ENCODE measurements around the gene TSPAN5. TPM values are rescaled to one million over a fixed set of nuclear protein-coding genes. Genes with fewer than 3 reads are reported as not detected.

TSPAN5 gene
- total and polyA plus RNA-seq, 2 of the 4 experiments (the other 2 are of a cell fraction), result 64.8 to 79.6 TPM

DNA sequence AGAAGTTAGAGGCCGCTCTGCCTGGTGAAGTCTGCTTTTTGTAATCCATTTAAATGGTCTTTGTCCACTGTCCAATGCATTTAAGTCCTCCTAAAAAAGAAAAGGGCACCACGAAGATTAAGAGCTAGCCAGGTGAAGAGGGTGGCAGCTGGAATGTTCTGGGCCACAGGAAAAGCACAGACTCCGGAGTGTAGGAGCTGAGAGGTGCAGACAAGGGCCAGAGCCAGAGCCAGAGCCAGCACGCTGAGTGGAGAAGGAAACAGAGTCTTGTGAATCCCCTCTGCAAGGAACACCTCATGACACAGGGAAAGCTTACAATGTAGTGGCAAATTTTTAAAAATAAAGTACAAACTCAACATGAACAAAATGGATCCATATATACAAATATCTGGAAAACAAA, 83.6 kb downstream of the TSPAN5 start:
- Histone ChIP-seq H3K56ac (ENCODE audit: extremely low read depth, insufficient read depth, low read length) (no peak overlapping the region; the same call in 1 of the 2 replicates), H2AK9ac (replicated peaks; ENCODE audit: low read depth, low read length, poor library complexity) (no peak overlapping the region), H2BK120ac (ENCODE audit: low read depth, low read length) (no peak overlapping the region), H4K20me1 (ENCODE audit: insufficient read depth, low read length) (no peaks in the 10 kb centered on the region; the same call in 1 of the 2 replicates), H4K91ac (ENCODE audit: insufficient read depth, low read depth, low read length) (no peak overlapping the region), H2BK5ac (ENCODE audit: low read depth, low read length, poor library complexity, severe bottlenecking) (no peak overlapping the region), H3K4ac (ENCODE audit: low read depth, low read length) (no peak overlapping the region), H3K4me3 (ENCODE audit: insufficient read depth, low read depth, low read length) (no peak overlapping the region), H3K27ac (ENCODE audit: insufficient read depth, low read length) (no peak overlapping the region), H3K18ac (ENCODE audit: low read depth, low read length) (no peak overlapping the region), H2AK5ac (ENCODE audit: low read depth, low read length) (no peak overlapping the region), H3K14ac (replicated peaks; ENCODE audit: low read depth, low read length) (no peak overlapping the region), H2BK15ac (ENCODE audit: low read depth, low read length) (no peak overlapping the region), H3K4me2 (ENCODE audit: low read depth, low read length) (no peak overlapping the region), H3K27me3 (ENCODE audit: control insufficient read depth, insufficient read depth, low read length) (no peaks in the 10 kb centered on the region), H3K23ac (ENCODE audit: low read depth, low read length) (no peak overlapping the region), H4K8ac (ENCODE audit: low read depth in 2 of 2, low read length in 2 of 2) (no peak overlapping the region), H4K5ac (ENCODE audit: low read depth, low read length) (no peak overlapping the region), H3K9me3 (ENCODE audit: control insufficient read depth, insufficient read depth, low read length) (no peaks in the 10 kb centered on the region), H2AFZ (replicated peaks; ENCODE audit: low read length, poor library complexity) (no peak overlapping the region), H3K36me3 (ENCODE audit: control insufficient read depth, insufficient read depth, low read length) (peaks cover 6% of the 10 kb centered on the region; the same call in 1 of the 2 replicates), H3K9ac (ENCODE audit: low read depth, low read length) (no peak overlapping the region), H3K9me1 (ENCODE audit: insufficient read depth, low read length) (peaks cover 2% of the 10 kb centered on the region), H3K79me1 (ENCODE audit: low read depth in 1 of 2, low read length in 2 of 2) (peaks cover 33 to 56% of the 10 kb centered on the region in 2 experiments; a peak in 3 of 4 replicates), H3K4me1 (ENCODE audit: control insufficient read depth, insufficient read depth, low read length) (no peaks in the 10 kb centered on the region), H2BK20ac (ENCODE audit: low read depth, low read length) (no peak overlapping the region)
- no TSS peak for BruUV-seq (replicated peaks)
- dilution Hi-C loops (cut with HindIII; ENCODE audit: low sequenced_read_pairs, unreplicated experiment) (no loop called here), in situ Hi-C loops (cut with MboI; ENCODE audit: low sequenced_read_pairs) (no loop called here), intact Hi-C loops (cut with micrococcal nuclease) (no loop called here)
- 100% methylated on average over 1 of the region's 4 CpGs; no CpG with 5 or more reads in 1 of the 2 experiments for WGBS, 2 experiments (ENCODE audit: extremely low coverage in 2 of 2, insufficient read length in 1 of 2)
- POLR2A ChIA-PET (ENCODE audit: unreplicated experiment), result no interaction called here
- ATAC-seq (ENCODE audit: low read depth) (no peak), DNase-seq (no peak)
- CTCF ChIA-PET, result no interaction called here
- TF ChIP-seq, protein P1, sequence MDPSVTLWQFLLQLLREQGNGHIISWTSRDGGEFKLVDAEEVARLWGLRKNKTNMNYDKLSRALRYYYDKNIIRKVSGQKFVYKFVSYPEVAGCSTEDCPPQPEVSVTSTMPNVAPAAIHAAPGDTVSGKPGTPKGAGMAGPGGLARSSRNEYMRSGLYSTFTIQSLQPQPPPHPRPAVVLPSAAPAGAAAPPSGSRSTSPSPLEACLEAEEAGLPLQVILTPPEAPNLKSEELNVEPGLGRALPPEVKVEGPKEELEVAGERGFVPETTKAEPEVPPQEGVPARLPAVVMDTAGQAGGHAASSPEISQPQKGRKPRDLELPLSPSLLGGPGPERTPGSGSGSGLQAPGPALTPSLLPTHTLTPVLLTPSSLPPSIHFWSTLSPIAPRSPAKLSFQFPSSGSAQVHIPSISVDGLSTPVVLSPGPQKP (IDR thresholded peaks at IDR 0.05; ENCODE audit: borderline replicate concordance, low read depth, low read length), result no peak
- TF ChIP-seq BHLHE40 (IDR thresholded peaks at IDR 0.05; ENCODE audit: low read depth, low read length) (no peak), SMC3 (IDR thresholded peaks at IDR 0.05; ENCODE audit: low read depth, low read length) (no peak), RFX5 (IDR thresholded peaks at IDR 0.05; ENCODE audit: low read depth, low read length) (no peak), MAFK (IDR thresholded peaks at IDR 0.05; ENCODE audit: low read depth, low read length) (no peak), FOS (IDR thresholded peaks at IDR 0.05; ENCODE audit: low read depth, low read length) (no peak), RAD21 (IDR thresholded peaks at IDR 0.05; ENCODE audit: low read length) (no peak), RCOR1 (IDR thresholded peaks at IDR 0.05; ENCODE audit: insufficient replicate concordance, low read length) (no peak), CEBPB (IDR thresholded peaks at IDR 0.05; ENCODE audit: low read depth, low read length) (no peak), CHD1 (IDR thresholded peaks at IDR 0.05; ENCODE audit: low read depth, low read length) (no peak), MAZ (IDR thresholded peaks at IDR 0.05; ENCODE audit: borderline replicate concordance, low read depth, low read length) (no peak), NFE2L2 (IDR thresholded peaks at IDR 0.05; ENCODE audit: low read depth, low read length) (no peak), POLR2A (IDR thresholded peaks at IDR 0.05; ENCODE audit: low read depth, low read length) (no peak), MXI1 (IDR thresholded peaks at IDR 0.05; ENCODE audit: borderline replicate concordance, low read depth, low read length) (no peak)
- TF ChIP-seq, protein P2, sequence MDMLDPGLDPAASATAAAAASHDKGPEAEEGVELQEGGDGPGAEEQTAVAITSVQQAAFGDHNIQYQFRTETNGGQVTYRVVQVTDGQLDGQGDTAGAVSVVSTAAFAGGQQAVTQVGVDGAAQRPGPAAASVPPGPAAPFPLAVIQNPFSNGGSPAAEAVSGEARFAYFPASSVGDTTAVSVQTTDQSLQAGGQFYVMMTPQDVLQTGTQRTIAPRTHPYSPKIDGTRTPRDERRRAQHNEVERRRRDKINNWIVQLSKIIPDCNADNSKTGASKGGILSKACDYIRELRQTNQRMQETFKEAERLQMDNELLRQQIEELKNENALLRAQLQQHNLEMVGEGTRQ (IDR thresholded peaks at IDR 0.05; ENCODE audit: low read depth, low read length), result no peak
- TF ChIP-seq, protein P3, sequence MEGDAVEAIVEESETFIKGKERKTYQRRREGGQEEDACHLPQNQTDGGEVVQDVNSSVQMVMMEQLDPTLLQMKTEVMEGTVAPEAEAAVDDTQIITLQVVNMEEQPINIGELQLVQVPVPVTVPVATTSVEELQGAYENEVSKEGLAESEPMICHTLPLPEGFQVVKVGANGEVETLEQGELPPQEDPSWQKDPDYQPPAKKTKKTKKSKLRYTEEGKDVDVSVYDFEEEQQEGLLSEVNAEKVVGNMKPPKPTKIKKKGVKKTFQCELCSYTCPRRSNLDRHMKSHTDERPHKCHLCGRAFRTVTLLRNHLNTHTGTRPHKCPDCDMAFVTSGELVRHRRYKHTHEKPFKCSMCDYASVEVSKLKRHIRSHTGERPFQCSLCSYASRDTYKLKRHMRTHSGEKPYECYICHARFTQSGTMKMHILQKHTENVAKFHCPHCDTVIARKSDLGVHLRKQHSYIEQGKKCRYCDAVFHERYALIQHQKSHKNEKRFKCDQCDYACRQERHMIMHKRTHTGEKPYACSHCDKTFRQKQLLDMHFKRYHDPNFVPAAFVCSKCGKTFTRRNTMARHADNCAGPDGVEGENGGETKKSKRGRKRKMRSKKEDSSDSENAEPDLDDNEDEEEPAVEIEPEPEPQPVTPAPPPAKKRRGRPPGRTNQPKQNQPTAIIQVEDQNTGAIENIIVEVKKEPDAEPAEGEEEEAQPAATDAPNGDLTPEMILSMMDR (conservative IDR thresholded peaks at IDR 0.05; ENCODE audit: low read depth, low read length), result no peak

All from IMR-90 (cell line).